Adipocyte (in vitro differentiated cells): ENCODE results near the gene EML4.
A peak's percentile ranks its signal among the peaks of the same experiment; 100 is the strongest.

Experiments
- DNase-seq: peaks from one replicate; pipeline ENCODE4 v3.0.0-alpha.2; 2015; ENCODE audit warnings: low read depth
- H3K27me3 ChIP-seq: replicated peaks from 2 replicates; pipeline ENCODE4 v1.7.0; 2013; ENCODE audit warnings: mild to moderate bottlenecking, low read length, moderate library complexity; ENCODE audit not compliant: control insufficient read depth, insufficient read depth
- H3K36me3 ChIP-seq: 2 replicates; pipeline ENCODE4 v1.7.0; 2013; ENCODE audit warnings: low read length, mild to moderate bottlenecking, moderate library complexity; ENCODE audit not compliant: control insufficient read depth, insufficient read depth, severe bottlenecking
- H3K4me1 ChIP-seq: 2 replicates; pipeline ENCODE4 v1.7.0; 2013; ENCODE audit warnings: mild to moderate bottlenecking, low read length, moderate library complexity; ENCODE audit not compliant: control insufficient read depth, insufficient read depth
- H3K4me3 ChIP-seq: 2 replicates; pipeline ENCODE4 v1.7.0; 2013; ENCODE audit warnings: mild to moderate bottlenecking, low read length, moderate library complexity
- H3K9ac ChIP-seq: 2 replicates; pipeline ENCODE4 v1.7.0; 2013; ENCODE audit warnings: mild to moderate bottlenecking, low read length, moderate library complexity
- H3K9me3 ChIP-seq: 2 replicates; pipeline ENCODE4 v1.7.0; 2013; ENCODE audit warnings: mild to moderate bottlenecking, low read length, moderate library complexity; ENCODE audit not compliant: control insufficient read depth

EML4 gene

GRCh38 chr2:42182654-42183308 is 13.6 kb downstream of the EML4 start:
- Histone ChIP-seq H3K27me3 (no peaks in the 10 kb centered on the region), H3K9ac (no peak overlapping the region), H3K4me3 (no peak overlapping the region), H3K36me3 (no peaks in the 10 kb centered on the region), H3K4me1 (peaks cover 36% of the 10 kb centered on the region), H3K9me3 (no peaks in the 10 kb centered on the region)
- DNase-seq, result no peak

DNA sequence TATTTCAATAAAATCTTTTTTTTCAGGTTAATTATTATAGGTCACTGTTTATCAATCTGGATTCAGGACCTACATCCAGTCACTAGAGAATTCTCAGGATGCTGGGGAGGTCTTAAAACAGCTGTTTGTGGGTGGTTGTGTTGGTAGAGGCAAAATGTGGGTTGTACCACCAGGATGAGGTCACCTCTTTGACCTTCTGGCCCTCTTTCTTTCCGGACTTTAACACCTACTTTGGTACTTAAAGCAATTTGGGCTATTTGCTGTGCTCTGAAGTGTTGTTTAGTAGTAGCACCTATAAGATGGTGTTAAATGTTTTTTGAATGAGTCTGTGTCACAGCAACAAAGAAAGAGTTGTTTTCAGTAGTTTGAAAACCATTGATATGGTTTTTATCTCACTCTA is 14.6 kb downstream of the EML4 start:
- no peaks in the 10 kb centered on the region for H3K36me3 ChIP-seq
- H3K9me3 ChIP-seq, result no peaks in the 10 kb centered on the region
- H3K27me3 ChIP-seq, result no peaks in the 10 kb centered on the region
- H3K9ac ChIP-seq, result no peak overlapping the region
- peaks cover 36% of the 10 kb centered on the region for H3K4me1 ChIP-seq
- DNase-seq, result no peak
- H3K4me3 ChIP-seq, result no peak overlapping the region

DNA sequence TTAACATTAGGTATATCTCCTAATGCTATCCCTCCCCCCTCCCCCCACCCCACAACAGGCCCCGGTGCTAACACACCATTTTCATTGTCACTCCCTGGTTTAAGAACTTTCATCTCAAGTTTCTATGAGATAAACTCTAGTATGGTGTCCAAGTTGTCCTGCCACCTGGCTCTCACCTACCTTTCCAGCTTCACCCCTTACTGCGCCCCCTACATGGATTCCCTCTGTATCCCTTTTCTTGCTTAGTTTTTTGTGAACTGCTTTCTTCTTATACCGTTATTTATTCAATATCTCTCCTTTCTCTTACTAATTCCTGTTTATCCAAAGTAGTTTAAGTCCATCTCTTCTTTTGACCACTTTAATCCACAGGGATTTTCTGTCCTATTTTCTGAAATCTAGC is 15.2 kb downstream of the EML4 start:
- Histone ChIP-seq H3K4me3 (no peak overlapping the region), H3K36me3 (no peaks in the 10 kb centered on the region), H3K27me3 (no peaks in the 10 kb centered on the region), H3K9me3 (no peaks in the 10 kb centered on the region), H3K4me1 (peaks cover 36% of the 10 kb centered on the region), H3K9ac (no peak overlapping the region)
- no peak for DNase-seq

GRCh38 chr2:42185220-42185921 is 16.2 kb downstream of the EML4 start:
- H3K4me3 ChIP-seq, result peak overlapping the region; percentile 32
- no peaks in the 10 kb centered on the region for H3K27me3 ChIP-seq
- DNase-seq, result no peak
- H3K9me3 ChIP-seq, result no peaks in the 10 kb centered on the region
- H3K4me1 ChIP-seq, result peaks cover 36% of the 10 kb centered on the region
- no peaks in the 10 kb centered on the region for H3K36me3 ChIP-seq
- peak overlapping the region; percentile 41 for H3K9ac ChIP-seq

DNA sequence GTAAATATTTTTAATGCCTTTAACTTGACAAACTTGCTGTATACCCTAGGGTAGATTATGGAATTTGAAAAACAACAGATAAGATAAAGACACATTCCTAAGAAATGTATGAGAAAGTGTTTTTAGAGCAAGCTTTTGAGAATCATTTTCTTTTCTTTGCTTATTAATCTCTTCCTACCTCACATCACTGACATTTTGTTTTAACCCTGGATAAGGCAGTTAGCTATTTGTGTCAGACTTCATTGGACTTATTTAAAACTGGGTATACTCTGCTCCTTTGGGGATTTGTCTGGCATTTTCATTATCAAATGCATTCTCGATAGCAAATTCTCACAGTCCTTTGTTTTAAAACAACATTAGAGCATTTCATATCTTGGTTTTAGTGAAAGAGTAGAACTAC is 17.2 kb downstream of the EML4 start:
- Histone ChIP-seq H3K36me3 (no peaks in the 10 kb centered on the region), H3K4me1 (peaks cover 33% of the 10 kb centered on the region), H3K4me3 (peak overlapping the region; percentile 32), H3K9me3 (no peaks in the 10 kb centered on the region), H3K27me3 (no peaks in the 10 kb centered on the region), H3K9ac (peak overlapping the region; percentile 41)
- DNase-seq, result no peak

DNA sequence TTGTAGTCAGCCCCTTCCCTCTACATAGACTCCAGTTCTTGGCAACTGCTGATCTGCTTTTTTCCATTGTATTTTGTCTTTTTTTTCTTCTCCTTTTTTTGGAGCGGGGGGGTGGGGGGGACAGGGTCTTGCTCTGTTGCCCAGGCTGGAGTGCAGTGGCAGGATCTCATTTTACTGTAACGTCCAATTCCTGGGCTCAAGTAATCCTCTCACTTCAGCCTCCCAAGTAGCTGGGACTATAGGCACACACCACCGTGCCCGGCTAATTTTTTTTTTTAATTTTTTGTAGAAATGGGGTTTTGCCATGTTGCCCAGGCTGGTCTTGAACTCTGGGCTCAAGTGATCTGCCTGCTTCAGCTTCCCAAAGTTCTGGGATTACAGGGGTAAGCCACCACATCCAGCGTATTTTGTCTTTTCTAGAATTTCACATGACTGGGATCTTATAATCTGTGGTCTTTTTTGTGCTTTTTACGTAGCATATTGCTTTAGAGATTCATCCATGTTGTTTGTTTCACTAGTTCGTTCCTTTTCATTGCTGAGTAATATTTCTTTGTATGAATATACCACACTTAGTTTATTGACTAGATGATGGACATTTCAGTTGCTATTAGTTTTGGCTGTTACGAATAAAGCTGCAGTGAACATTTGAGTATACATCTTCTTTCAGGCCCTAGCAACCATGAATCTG is 17.9 kb downstream of the EML4 start:
- no peak for DNase-seq
- Histone ChIP-seq H3K27me3 (no peaks in the 10 kb centered on the region), H3K4me3 (no peak overlapping the region), H3K4me1 (peaks cover 33% of the 10 kb centered on the region), H3K36me3 (no peaks in the 10 kb centered on the region), H3K9me3 (no peaks in the 10 kb centered on the region), H3K9ac (peak overlapping the region; percentile 41)

- DNase-seq, result no peak
- H3K4me3 ChIP-seq, result no peak overlapping the region
Observed at GRCh38 chr2:42187886-42188285, 18.7 kb downstream of the EML4 start.

GRCh38 chr2:42189235-42189566 is 20.0 kb downstream of the EML4 start:
- Histone ChIP-seq H3K36me3 (no peaks in the 10 kb centered on the region), H3K4me1 (peaks cover 35% of the 10 kb centered on the region), H3K27me3 (no peaks in the 10 kb centered on the region), H3K9me3 (no peaks in the 10 kb centered on the region), H3K4me3 (no peak overlapping the region), H3K9ac (no peak overlapping the region)
- DNase-seq, result no peak

More at GRCh38 chr2:42187886-42188285, 18.7 kb downstream of the EML4 start:
- Histone ChIP-seq H3K36me3 (no peaks in the 10 kb centered on the region), H3K4me1 (peaks cover 26% of the 10 kb centered on the region), H3K27me3 (no peaks in the 10 kb centered on the region), H3K9me3 (no peaks in the 10 kb centered on the region), H3K9ac (no peak overlapping the region)

DNA sequence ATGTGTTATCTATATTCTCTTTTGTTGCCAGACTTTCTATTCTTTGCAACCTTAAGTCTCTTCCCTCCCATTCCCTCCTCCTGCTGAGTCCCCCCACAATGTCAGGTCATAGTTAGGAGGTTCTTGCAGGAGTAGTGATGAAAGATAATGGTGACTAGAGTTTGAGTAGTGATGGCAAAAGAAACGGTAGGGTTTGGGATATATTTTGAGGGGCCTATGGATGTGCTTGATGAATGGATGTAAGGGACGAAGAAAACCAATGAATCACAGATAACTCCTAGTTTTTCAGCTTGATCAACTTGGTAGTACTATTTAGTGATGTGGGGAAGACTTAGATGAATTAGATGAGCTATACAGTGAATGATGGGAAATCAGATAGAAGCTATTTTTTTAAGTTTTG is 21.0 kb downstream of the EML4 start:
- Histone ChIP-seq H3K4me3 (no peak overlapping the region), H3K27me3 (no peaks in the 10 kb centered on the region), H3K9ac (no peak overlapping the region), H3K4me1 (peaks cover 34% of the 10 kb centered on the region), H3K9me3 (no peaks in the 10 kb centered on the region), H3K36me3 (no peaks in the 10 kb centered on the region)
- no peak for DNase-seq

DNA sequence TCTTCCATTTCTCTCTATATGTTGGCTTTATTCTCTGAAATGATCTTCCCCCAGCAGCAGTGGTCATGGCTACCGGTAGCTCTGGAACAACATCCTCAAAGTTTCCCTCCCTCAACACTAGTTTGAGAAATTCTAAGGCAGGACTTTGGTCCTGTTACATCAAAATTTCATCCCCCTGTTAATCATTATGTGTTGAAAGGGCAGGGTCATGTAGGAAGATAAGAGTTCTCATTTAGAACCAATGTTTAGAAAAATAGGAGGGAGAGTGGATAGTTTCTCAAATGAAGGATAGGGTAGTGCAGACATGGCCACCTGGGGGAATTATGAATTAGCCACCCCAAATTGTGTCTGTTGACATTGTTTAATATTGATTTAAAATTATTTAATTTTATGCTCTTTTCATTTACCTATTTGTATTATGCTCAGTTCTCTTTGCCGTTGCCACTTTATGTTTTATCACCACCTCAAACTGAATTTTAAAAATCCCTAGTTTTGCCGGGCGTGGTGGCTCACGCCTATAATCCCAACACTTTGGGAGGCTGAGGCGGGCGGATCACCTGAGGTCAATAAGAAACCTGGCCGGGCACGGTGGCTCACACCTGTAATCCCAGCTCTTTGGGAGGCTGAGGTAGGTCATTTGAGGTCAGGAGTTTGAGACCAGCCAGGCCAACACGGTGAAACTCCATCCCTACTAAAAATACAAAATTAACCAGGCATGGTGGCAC is 22.3 kb downstream of the EML4 start:
- Histone ChIP-seq H3K4me3 (no peak overlapping the region), H3K9me3 (no peaks in the 10 kb centered on the region), H3K9ac (no peak overlapping the region), H3K36me3 (no peaks in the 10 kb centered on the region), H3K27me3 (no peaks in the 10 kb centered on the region), H3K4me1 (peaks cover 34% of the 10 kb centered on the region)
- no peak for DNase-seq

DNA sequence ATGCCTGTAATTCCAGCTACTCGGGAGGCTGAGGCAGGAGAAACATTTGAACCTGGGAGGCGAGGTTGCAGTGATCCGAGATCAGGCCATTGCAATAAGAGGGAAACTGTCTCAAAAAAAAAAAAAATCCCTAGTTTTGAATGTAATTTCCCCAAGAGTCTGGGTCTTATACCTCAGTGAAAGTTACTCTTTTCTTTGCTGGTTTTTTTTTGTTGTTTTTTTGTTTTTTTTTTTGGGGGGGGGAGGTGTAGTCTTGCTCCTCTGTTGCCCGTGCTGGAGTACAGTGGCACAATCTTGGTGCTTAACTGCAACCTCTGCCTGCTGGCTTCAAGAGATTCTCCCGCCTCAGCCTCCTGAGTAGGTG is 22.8 kb downstream of the EML4 start:
- no peaks in the 10 kb centered on the region for H3K36me3 ChIP-seq
- no peaks in the 10 kb centered on the region for H3K9me3 ChIP-seq
- peaks cover 32% of the 10 kb centered on the region for H3K4me1 ChIP-seq
- DNase-seq, result no peak
- no peak overlapping the region for H3K9ac ChIP-seq
- no peak overlapping the region for H3K4me3 ChIP-seq
- H3K27me3 ChIP-seq, result no peaks in the 10 kb centered on the region
